GM19452 (cell line): ENCODE data around the gene FUT7.

Experiments
- ATAC-seq: cut with Tn5 transposase; IDR thresholded peaks from one replicate; pipeline ENCODE4 v1.9.1; 2021; ENCODE audit not compliant: unreplicated experiment

FUT7 gene

DNA sequence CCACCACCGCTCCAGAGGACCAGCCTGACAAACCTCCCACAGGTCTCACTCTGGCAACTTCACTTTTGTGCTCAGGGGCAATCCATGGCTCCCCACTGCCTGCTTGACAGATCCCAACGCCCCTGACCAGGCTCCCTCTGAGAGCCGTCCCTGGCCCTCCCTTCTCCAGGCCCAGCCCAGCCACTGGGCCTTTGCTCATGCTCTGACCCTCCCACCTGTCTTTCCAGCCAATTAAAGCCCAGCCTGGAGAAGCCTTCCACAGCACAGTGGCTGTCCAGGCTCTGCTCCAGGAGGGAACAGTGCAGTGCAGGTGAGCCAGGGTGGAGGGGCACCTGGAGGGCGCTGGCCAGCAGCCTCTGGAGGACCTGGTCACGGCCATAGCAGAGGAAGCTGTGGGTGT is 18.7 kb upstream of the FUT7 start:
- ATAC-seq = no peak

DNA sequence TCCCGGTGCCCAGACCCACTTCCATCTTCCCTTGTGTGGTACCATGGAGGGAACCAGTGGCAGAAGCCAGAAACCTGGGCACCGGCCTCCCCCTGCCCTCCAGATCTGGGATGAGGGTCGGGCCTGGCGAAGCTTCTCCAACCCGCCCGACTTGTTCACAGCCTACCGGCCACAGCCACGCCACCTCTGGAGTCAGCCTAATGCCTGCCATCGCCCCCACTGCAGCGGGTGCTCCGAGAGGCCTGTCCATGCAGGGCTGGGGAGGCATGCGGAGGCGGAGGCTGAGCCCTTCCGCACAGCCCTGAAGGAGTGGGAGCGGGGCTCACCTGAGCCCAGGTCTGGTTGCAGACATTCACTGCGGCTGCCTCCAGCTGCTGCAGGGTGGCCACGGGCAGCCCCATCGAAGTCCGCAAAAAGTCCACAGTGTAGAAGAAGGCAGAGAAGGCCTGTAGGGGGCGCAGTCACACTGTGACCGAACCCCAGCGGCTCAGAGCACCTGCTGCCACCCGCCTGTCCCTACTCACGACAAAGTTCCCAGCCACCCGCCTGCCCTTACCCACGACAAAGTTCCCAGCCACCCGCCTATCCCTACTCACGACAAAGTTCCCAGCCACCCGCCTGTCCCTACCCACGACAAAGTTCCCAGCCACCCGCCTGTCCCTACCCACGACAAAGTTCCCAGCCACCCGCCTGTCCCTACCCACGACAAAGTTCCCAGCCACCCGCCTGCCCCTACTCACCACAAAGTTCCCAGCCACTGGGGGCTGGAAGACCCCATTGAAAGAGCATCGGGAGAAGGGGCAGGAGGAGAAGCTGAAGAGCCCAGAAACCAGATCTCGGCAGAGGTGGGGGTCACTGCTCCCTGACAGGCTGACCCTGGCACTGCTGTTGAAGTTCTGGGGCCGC is 17.9 kb upstream of the FUT7 start:
- ATAC-seq = no peak

DNA sequence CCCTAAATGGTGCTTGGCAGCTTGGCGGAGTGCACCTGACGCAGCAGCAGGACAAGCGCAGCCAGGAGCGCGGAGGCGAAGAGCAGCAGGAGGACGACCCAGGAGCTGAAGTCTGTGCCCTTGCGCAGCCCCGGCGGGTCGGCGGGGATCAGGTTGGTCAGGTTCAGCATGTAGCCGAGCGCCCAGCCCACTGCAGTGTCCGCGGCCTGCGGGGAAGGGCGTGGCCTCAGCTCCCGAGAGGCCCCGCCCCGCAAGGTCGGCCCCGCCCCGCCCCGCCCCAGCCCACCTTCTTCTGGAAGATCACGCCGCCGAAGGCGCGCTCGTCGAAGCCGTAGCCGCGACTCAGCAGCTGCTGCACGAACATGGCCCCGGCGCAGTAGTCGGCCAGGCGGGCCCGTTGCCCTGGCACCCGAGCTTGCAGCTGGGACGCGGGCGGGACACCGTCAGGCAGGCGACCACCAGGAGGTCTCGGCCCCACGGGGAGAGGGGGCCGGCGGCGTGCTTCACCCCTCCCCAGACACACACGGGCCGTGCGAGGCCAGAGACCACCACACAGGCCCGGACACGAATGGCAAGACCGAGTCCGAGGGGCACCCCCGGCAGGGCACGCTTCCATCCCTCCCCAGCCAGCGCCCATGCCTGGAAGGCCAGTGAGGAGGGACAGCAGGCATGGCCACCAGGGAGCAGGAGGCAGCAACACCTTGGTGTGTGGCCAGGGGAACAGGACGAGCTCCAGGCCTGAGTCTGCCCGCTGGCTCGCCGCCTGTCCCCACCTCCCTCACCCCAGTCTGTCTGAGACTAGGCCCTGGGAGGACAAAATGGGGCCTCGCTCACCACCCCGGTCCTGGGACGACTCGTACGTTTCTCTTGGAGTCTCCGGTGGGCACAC is 17.0 kb upstream of the FUT7 start:
- ATAC-seq = no peak

DNA sequence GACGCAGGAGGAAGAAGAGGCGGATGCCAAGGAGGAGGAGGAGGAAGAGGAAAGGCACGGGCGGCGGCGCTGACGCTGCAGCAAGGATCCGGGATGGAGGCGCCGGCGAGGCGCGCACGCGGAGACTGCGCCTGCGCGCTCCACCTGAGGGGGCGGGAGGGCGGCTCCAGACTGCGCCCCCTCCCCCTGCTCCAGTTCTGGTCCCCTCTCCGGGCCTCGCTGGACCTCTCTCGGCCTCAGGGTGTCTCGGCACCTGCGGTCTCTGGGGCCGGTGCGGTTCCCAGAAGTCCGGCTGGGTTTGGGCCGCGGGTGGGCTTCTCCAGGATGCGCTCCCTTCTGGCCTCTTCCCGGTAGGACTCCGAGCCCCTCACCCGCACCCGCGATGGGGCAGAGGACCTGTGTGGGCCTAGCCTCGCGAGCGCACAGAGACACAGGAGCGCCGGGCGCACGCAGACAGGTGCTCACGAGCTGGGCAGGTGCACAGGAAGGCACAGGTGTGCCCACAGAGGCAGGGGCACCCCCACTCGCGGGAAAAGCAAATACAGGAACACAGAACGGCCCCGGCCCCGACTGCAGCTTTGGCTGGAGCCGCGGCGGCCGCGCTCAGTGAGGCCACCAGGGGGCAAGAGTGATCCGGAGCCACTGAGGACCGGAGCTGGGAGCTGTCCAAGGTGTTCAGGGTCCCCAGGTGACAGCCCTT is 14.3 kb upstream of the FUT7 start, which contains the start of gene NPDC1:
Gene NPDC1 (minus strand): TSS at position 90 of the 700 bp plus-strand sequence. CDS start 188 bp downstream, outside the sequence.
- no peak for ATAC-seq

DNA sequence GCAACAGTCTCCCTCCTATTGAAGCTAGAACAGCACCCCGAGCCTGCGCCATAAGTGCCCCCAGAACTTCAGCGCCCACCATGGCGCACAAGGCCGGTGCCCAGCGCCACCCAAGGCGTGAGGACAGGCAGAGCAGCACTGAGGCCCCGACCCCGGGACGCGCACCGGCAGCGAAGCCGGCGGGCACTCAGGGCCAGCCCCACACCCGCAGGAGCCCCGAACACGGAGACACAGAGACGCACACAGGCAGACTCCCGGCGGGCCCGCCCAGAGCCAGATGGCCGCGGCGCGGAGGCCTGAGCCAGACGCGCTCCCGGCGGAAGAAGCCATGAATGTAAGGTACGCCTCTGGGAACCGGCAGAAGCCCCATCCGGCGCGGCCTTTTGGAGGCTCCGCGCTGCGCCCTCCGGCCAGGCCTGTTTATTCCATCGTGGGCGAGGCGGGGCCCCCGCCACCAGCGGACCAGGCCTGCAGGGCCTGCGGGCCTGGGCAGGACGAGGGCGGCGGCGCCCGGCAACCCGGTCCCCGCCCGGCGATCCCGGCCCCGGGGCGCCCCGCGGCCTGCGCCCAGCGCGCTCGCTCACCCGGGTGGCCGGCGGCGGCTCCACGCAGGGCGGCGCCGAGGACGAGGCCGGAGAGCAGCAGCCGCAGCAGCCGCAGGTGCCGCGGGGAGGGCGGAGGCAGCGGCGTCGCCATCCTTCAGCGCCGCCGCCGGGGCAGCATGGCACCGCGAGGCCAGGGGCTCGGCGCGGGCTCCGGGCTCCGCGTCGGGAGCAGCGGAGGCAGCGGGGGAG is 13.6 kb upstream of the FUT7 start:
- no peak for ATAC-seq

DNA sequence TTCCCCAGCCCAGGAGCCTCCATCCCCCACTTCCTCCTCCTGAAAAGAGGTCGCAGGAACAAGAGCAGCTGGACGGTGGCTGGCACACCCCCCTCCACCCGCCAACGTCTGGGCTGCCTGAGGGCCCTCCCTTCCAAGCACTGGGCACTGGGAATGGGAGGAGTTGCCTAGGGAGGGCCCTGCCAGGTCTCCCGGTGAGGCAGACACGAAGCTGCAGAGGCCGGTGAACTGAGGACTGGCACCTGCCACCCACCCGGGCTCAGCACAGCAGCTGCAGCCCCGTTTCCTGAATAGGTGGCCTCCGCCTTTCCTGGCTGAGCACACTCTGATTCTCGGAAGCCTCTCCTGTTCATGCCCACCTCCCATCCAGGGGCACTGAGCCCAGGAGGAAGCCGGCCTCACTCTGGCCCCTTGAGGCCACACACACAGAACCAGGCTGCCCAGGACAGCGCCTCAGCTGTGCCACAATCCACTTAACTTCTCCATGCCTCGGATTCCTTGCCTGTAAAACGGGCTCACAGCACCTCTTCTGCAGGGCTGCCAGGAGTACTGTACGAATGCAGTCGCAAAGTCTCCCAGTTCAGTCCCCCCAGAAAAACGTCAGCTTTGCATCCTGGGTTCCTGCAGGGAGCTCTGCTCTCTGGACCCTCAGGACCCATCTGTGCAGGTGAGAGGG is 12.8 kb upstream of the FUT7 start:
- ATAC-seq = no peak

DNA sequence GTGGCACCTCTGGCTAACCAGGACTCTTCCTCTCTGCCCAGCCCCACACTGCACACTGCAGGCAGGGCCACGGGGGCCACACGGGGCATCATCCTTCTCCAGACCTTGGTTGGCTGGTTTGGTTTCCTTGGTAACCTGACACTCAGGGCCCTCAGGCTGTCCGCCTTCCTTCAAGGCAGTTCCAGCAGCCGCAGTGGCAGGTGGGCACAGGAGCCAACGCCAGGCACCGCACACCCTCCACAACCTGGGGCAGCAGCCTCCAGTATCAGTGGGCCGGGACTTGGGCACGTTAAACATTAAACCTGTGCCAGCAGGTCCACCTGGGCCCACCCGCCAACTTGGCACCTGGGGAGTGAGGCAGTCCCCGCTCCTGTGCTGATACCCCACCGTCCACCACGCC is 12.1 kb upstream of the FUT7 start:
- no peak for ATAC-seq

DNA sequence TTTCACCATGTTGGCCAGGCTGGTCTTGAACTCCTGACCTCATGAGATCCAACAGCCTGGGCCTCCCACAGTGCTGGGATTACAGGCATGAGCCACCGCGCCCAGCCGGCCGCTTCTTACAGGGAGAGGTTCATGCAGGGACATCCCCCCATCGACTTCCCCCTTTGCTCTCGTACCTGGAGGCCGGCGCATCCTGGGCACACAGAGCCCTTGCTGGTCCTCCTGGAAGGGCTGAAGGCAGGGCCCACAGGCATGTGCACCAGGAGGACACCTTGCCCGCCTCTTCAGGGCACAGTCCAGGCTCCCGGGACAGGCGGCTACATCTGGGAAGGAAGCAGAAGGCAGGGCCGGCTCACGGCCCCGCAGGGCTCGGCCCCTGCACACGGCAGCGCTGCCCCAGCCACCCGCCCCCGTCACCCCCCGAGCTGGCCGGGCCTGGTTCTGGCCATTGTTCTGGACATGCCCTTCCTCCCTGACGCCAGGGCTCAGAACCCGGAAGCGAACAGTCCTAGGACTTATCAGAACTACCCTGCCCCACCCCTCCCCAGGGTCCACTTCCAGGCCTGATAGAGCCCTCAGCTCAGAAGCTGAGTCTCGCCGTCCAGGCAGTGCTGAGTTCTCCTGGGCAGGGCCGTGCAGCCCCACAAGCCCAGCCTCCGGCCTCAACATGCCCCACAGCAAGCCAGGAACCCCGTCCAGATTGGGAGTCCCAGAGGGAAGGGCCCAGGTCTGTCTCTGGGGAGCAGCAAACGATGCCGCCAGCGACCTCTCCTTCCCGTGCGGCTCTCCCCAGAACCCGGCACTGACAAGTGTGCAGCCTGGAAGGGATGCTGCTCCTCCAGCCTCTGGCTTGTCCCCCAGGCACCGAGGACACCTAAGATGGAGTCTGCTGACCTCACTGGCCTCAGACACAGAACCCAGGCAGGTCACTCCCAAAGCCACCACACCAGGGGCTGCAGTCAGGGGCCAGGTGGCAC is 11.2 kb upstream of the FUT7 start:
- ATAC-seq = no peak

DNA sequence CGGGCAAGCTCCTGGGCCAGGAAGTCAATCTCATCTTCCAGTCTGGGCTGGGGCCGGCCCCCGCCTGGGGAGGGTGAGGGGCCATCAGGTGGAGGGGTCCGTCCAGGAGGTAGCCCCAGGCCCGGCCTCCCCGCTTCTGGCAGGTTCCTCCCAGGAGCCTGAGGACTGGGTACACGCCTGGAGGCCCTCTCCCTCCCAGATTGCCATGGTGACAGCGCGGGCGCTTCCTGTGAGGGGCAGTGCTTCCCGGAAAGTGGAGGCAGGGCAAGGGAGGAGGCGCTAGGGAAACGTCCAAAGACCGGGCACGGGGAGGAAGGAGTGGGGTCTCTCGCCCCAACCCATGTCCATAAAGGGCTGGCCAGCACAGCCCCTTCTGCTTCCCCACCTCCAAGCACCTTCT is 9.2 kb upstream of the FUT7 start:
- ATAC-seq = no peak

DNA sequence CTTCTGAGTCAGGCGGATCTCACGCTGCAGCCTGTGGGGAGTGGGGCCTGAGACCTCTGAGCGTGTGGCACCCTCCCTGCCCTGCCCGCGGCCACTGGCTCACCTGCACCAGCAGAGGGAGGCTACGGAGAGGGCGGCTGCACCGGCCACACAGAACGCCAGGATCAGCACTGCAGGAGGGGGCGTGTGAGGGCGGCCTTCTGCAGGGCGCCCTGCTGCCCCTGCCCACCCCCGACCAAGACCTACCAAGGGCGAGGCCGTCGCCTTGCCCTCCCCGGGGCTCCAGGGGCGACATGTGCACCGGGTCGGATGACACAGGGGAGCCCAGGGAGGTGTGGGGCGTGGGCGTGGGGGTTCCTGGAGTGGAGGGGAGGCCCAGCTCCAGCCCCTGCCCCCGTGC is 8.7 kb upstream of the FUT7 start:
- no peak for ATAC-seq

DNA sequence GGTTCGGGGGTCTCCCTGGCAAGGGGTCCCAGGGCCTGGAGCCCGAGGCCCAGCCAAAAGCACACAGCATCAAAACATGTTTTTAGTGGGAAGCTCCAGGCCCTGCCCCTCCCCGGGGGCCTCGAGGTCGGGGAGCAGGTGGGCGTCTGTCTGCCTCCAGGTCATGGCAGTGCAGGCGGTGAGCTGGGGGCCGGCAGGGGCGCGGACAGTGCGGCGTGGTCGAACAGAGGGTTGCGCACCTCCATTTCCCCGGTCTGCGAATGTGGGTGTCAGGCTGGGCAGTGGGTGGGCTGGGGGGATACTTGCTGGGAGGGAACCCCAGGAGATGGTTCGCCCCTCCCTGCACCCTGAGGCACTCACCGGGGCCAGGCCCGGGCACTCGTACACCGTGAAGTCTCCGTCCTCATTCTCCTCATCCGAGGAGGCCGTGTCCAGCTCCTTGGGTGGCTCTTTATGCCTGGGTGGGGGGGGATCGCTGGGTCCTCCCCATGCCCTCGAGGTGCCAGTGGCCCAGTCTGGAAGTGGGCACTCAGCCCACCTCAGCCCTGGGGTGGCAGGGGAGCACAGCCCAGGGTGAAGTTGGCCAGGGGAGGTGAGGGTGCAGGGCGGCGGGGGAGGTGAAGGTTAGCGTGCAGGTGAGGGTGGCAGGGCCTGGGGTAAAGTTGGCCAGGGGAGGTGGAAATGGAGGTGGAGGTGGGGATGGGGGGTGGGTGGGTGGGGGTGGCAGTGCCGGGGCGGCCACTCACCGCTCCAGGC is 7.9 kb upstream of the FUT7 start:
- ATAC-seq = no peak

DNA sequence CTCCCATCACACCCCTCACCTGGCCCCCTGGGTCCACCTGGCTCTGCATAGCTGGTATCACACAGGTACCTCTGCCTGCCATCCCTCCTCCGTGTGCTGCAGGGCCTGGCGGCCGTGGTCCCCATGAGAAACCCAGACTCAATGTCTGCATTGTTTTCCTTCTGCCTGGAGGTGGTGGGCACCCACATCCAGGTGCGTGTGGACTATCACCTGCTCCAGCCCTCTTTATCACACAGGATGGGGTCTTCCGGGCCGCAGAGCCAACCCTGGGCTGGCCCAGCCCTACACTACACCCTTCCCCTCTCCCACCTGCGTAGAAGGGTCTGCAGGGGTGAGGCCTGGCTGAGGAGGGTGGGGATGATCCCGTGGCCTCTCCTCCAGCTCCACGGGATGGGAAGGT is 7.0 kb upstream of the FUT7 start:
- no peak for ATAC-seq

DNA sequence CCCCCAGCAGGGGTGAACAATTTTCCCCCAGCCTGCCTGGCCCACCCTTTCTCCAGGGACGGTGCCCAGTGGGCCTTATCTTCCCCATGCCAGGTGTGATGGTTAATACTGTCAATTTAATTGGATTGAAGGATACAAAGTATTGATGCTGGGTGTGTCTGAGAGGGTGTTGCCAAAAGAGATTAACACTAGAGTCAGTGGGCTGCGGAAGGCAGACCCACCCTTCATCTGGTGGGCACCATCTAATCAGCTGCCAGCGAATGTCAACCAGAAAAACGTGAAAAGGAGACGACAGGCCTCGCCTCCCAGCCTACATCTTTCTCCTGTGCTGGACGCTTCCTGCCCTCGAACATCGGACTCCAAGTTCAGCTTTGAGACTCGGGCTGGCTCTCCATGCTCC is 5.6 kb upstream of the FUT7 start:
- no peak for ATAC-seq

DNA sequence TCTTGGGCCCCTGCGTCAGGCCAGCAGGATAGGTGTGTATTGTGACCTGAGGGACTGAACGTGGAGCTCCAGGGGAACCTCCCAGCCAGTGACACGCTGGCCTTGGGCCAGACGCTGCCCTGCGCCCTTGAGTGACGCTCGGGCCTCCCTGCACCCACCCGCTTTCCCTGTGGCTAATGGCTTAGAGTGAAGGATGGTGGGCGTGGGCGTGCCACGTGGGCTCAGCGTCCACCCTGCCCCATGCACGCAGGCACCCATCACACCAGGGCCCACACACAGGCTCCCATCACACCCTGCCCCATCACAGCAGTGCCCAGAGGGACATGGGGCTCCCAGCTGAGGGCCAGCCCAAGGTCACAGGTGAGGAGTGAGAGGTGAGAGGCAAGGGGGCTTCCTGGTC is 5.1 kb upstream of the FUT7 start:
- no peak for ATAC-seq

DNA sequence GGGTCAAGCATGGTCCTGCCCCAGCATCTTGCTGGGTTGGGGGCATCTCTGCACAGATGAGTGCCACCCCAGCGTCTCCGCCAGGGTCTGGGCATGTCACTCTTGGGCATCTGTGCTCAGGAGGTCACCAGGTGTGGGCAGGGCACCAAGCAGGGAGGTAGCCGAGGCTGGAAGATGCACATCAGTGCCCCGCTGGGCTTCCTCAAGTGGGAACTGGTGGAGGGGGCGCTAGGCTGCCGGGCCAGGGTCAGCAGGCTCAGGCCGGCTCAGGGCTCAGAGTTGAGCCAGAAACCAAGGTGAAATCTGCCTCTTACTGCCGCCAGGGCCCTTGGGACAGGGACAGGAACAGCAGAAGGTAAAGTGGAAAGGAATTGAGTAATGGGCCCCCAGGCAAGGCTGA is 4.0 kb upstream of the FUT7 start:
- no peak for ATAC-seq

DNA sequence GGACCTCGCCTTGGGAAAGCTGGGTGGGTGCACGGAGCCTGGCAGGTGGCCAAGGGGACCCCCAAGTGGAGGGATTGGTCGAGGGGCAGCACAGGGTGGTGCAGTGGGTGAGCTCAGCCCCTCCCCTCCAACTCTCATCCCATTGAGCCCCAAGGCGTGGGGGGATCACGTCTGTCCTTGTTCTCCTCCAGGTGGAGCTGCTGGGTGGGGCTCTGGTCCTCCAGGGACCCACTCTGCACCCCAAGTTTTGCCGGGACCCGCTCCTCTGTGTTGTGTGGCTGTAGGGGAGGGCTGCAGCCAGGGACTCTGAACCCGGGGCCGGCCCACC is 3.6 kb upstream of the FUT7 start:
- no peak for ATAC-seq

DNA sequence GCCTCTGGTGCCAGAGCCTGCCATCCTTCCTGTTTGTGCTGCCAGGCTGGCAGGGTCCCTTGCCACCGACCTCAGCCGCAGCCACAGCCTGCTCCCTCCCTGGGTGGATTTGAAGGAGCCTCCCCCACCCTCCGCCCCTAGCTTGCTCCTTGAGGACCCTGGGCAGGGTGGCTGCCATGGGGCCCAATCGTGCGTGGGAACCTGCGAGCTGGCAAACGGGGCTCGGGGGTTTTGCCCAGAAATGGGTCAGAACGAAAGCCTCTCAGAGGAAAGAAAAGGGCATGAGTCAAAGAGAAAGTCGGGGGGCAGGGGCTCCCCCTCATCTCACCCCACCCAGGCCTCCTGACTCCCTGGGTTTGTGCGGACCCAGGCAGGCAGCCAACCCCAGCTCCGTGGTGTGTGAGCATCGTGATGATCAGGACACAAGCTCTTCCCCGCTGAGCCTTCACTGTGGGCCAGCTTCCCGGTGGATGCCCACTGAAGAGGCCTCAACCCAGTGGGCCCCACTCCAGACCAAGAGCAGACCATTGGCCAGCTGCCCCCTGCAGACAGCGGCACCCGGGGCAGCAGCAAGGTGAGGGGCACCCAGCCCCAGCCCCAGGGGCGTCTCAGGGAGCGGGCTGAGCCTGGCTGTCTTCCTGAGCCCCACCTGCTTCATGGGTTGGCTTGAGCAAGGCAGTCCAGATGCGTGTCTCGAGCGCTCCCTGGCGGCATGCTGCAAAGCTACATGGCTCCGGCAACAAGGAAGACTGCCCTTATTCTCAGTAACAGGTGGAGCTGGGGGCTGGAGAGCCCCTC is 3.0 kb upstream of the FUT7 start:
- ATAC-seq = no peak
